Neural cell (in vitro differentiated cells): ENCODE measurements around the gene PRKAA2. TPM values are rescaled to one million over a fixed set of nuclear protein-coding genes. Genes with fewer than 3 reads are reported as not detected.

Experiments
- H2AFZ ChIP-seq: fragments of 200-600, 300-800 bp; sonication (generic), shearing (Covaris generic); 2 replicates; pipeline ENCODE4 v1.6.0; 2014; ENCODE audit warnings: low read depth, mild to moderate bottlenecking, antibody characterized with exemption, low read length, moderate library complexity
- H3F3A ChIP-seq: fragments of 200-600 bp; shearing (Covaris generic); 2 replicates; pipeline ENCODE4 v1.6.1; 2016; ENCODE audit warnings: mild to moderate bottlenecking, moderate library complexity, mixed read lengths, antibody characterized with exemption, low read length; ENCODE audit not compliant: insufficient read depth, poor library complexity, severe bottlenecking
- H3K27ac ChIP-seq: fragments of 200-600, 300-800 bp; sonication (generic), shearing (Covaris generic); 2 replicates; pipeline ENCODE4 v1.5.1; 2014; ENCODE audit warnings: mild to moderate bottlenecking, low read length, moderate library complexity
- H3K27me3 ChIP-seq: fragments of 300-800, 200-600 bp; sonication (generic), shearing (Covaris generic); 2 replicates; pipeline ENCODE4 v1.6.0; 2014; ENCODE audit warnings: mild to moderate bottlenecking, low read depth, low read length, moderate library complexity; ENCODE audit not compliant: insufficient read depth
- H3K36me3 ChIP-seq: fragments of 300-800, 200-600 bp; sonication (generic), shearing (Covaris generic); 2 replicates; pipeline ENCODE4 v1.5.1; 2014; ENCODE audit warnings: mild to moderate bottlenecking, antibody characterized with exemption, low read length, moderate library complexity; ENCODE audit not compliant: insufficient read depth
- H3K4me2 ChIP-seq: fragments of 300-800, 200-600 bp; sonication (generic), shearing (Covaris generic); 2 replicates; pipeline ENCODE4 v1.6.0; 2014; ENCODE audit warnings: mild to moderate bottlenecking, low read length
- H3K4me3 ChIP-seq: fragments of 300-800, 200-600 bp; sonication (generic), shearing (Covaris generic); 2 replicates; pipeline ENCODE4 v1.5.1; 2014; ENCODE audit warnings: mild to moderate bottlenecking, low read length, moderate library complexity
- H3K79me2 ChIP-seq: fragments of 200-600 bp; shearing (Covaris generic); replicated peaks from 2 replicates; pipeline ENCODE4 v1.6.0; 2014; ENCODE audit warnings: mild to moderate bottlenecking, low read length, moderate library complexity; ENCODE audit not compliant: insufficient read depth
- H3K9ac ChIP-seq: fragments of 300-800, 200-600 bp; sonication (generic), shearing (Covaris generic); 2 replicates; pipeline ENCODE4 v1.6.1; 2016; ENCODE audit warnings: mild to moderate bottlenecking, low read length, mixed read lengths
- H3K9me2 ChIP-seq: fragments of 200-600 bp; shearing (Covaris generic); 2 replicates; pipeline ENCODE4 v1.6.1; 2016; ENCODE audit warnings: mild to moderate bottlenecking, low read length, mixed read lengths; ENCODE audit not compliant: insufficient read depth
- H3K9me3 ChIP-seq: fragments of 200-600, 300-800 bp; sonication (generic), shearing (Covaris generic); 2 replicates; pipeline ENCODE4 v1.6.1; 2016; ENCODE audit warnings: mild to moderate bottlenecking, mixed run types, low read length, moderate library complexity, mixed read lengths
- H4K20me1 ChIP-seq: fragments of 200-600 bp; shearing (Covaris generic); 2 replicates; pipeline ENCODE4 v1.6.1; 2016; ENCODE audit warnings: mild to moderate bottlenecking, mixed run types; ENCODE audit not compliant: insufficient read depth
- CTCF ChIP-seq: fragments of 450-650 bp; IDR thresholded peaks from 2 replicates; pipeline ENCODE4 v1.5.1; 2014; ENCODE audit warnings: antibody characterized with exemption, mild to moderate bottlenecking, moderate library complexity; ENCODE audit not compliant: poor library complexity, severe bottlenecking
- EP300 ChIP-seq: fragments of 450-650 bp; conservative IDR thresholded peaks from 2 replicates; pipeline ENCODE4 v1.6.1; 2014; ENCODE audit warnings: antibody characterized with exemption, mild to moderate bottlenecking, moderate library complexity; ENCODE audit not compliant: poor library complexity, severe bottlenecking
- EZH2 ChIP-seq: fragments of 200-600, 300-800 bp; shearing (Covaris generic), sonication (generic); IDR thresholded peaks from 2 replicates; pipeline ENCODE4 v1.6.1; 2014; ENCODE audit warnings: antibody characterized with exemption, low read length, borderline replicate concordance, mild to moderate bottlenecking; ENCODE audit not compliant: insufficient read depth, poor library complexity, severe bottlenecking
- MXI1 ChIP-seq: fragments of 450-650 bp; conservative IDR thresholded peaks from 2 replicates; pipeline ENCODE4 v1.6.1; 2014; ENCODE audit warnings: antibody characterized with exemption, mild to moderate bottlenecking; ENCODE audit not compliant: poor library complexity, severe bottlenecking
- POLR2AphosphoS5 ChIP-seq: IDR thresholded peaks from 2 replicates; pipeline ENCODE4 v1.6.1; 2012
- RAD21 ChIP-seq: fragments of 450-650 bp; conservative IDR thresholded peaks from 2 replicates; pipeline ENCODE4 v1.6.1; 2014; ENCODE audit warnings: antibody characterized with exemption, mild to moderate bottlenecking, moderate library complexity
- REST ChIP-seq: IDR thresholded peaks from 2 replicates; pipeline ENCODE4 v1.6.1; 2012; ENCODE audit warnings: borderline replicate concordance
- SMC3 ChIP-seq: fragments of 450-650 bp; conservative IDR thresholded peaks from 2 replicates; pipeline ENCODE4 v1.6.1; 2014; ENCODE audit warnings: antibody characterized with exemption, mild to moderate bottlenecking, moderate library complexity; ENCODE audit not compliant: poor library complexity
- TAF1 ChIP-seq: IDR thresholded peaks from 2 replicates; pipeline ENCODE4 v1.6.1; 2012; ENCODE audit warnings: low read depth
- polyA plus RNA-seq: library from polyadenylated mRNA; depleted of rRNA; stranded (reverse); fragments of >200 nt; gene quantifications from 2 replicates; pipeline ENCODE4 v1.2.3, GENCODE V29; 2014

The PRKAA2 gene
- polyA plus RNA-seq, 1 donor from 2014 or later, result 20.0 TPM

- no peaks in the 10 kb centered on the region for H4K20me1 ChIP-seq
- H3K27ac ChIP-seq, result no peak overlapping the region
- no peaks in the 10 kb centered on the region for H3K9me3 ChIP-seq
- H3K27me3 ChIP-seq, result no peaks in the 10 kb centered on the region
- TF ChIP-seq EZH2, result no peak
- TF ChIP-seq EP300, result no peak
- TF ChIP-seq TAF1, result no peak
- TF ChIP-seq POLR2AphosphoS5, result no peak
- TF ChIP-seq REST, result no peak
- no peak for TF ChIP-seq SMC3
- no peak for TF ChIP-seq CTCF
- no peak for TF ChIP-seq RAD21
- TF ChIP-seq MXI1, result no peak
- H3K9me2 ChIP-seq, result no peaks in the 10 kb centered on the region
- H3K9ac ChIP-seq, result no peak overlapping the region
- no peak overlapping the region for H3K4me3 ChIP-seq
- no peaks in the 10 kb centered on the region for H3K79me2 ChIP-seq
- no peak overlapping the region for H2AFZ ChIP-seq
- H3K36me3 ChIP-seq, result no peaks in the 10 kb centered on the region
- no peak overlapping the region for H3K4me2 ChIP-seq
- no peaks in the 10 kb centered on the region for H3F3A ChIP-seq
These were observed 18.0 kb upstream of the PRKAA2 start for GRCh38 chr1:56627019-56627635.

GRCh38 chr1:56627636-56628039 lies 17.5 kb upstream of the PRKAA2 start:
- no peak for TF ChIP-seq RAD21
- no peak for TF ChIP-seq CTCF
- no peak for TF ChIP-seq TAF1
- no peak for TF ChIP-seq SMC3
- TF ChIP-seq REST, result no peak
- TF ChIP-seq POLR2AphosphoS5, result no peak
- no peak for TF ChIP-seq EP300
- no peak for TF ChIP-seq EZH2
- no peak for TF ChIP-seq MXI1
- no peaks in the 10 kb centered on the region for H3K27me3 ChIP-seq
- no peaks in the 10 kb centered on the region for H3K9me2 ChIP-seq
- no peaks in the 10 kb centered on the region for H3K36me3 ChIP-seq
- H3K4me2 ChIP-seq, result no peak overlapping the region
- no peaks in the 10 kb centered on the region for H3F3A ChIP-seq
- no peak overlapping the region for H3K4me3 ChIP-seq
- H3K9ac ChIP-seq, result no peak overlapping the region
- no peak overlapping the region for H2AFZ ChIP-seq
- H3K9me3 ChIP-seq, result no peaks in the 10 kb centered on the region
- no peaks in the 10 kb centered on the region for H3K79me2 ChIP-seq
- H3K27ac ChIP-seq, result no peak overlapping the region
- H4K20me1 ChIP-seq, result no peaks in the 10 kb centered on the region
